ENCODE measurements around the gene KERA. TPM values are rescaled to one million over a fixed set of nuclear protein-coding genes. Genes with fewer than 3 reads are reported as not detected.

Gene KERA
- total RNA-seq, 6 experiments from 2014 or later: not detected

GRCh38 chr12:91072931-91073330 is 15.1 kb upstream of the KERA start:
- H3K4me1 Mint-ChIP-seq (ENCODE audit: low read depth): no peaks in the 10 kb centered on the region
- no peak for DNase-seq
- H3K9me3 Mint-ChIP-seq: no peaks in the 10 kb centered on the region
- no peak for TF ChIP-seq CTCF (IDR thresholded peaks at IDR 0.05)
- no peak overlapping the region for H3K27ac Mint-ChIP-seq
- H3K27me3 Mint-ChIP-seq (ENCODE audit: insufficient read depth): peaks cover 3% of the 10 kb centered on the region; the same call in 1 of the 2 replicates
- no peaks in the 10 kb centered on the region for H3K36me3 Mint-ChIP-seq (ENCODE audit: low read depth)
- H3K4me3 Mint-ChIP-seq: no peak overlapping the region

GRCh38 chr12:91070936-91071335 is 13.1 kb upstream of the KERA start:
- Mint-ChIP-seq H3K4me3 (no peak overlapping the region), H3K4me1 (ENCODE audit: low read depth) (no peaks in the 10 kb centered on the region), H3K27me3 (ENCODE audit: insufficient read depth) (peaks cover 2% of the 10 kb centered on the region; the same call in 1 of the 2 replicates), H3K9me3 (no peaks in the 10 kb centered on the region), H3K27ac (no peak overlapping the region), H3K36me3 (ENCODE audit: low read depth) (no peaks in the 10 kb centered on the region)
- no peak for TF ChIP-seq CTCF (IDR thresholded peaks at IDR 0.05)
- DNase-seq: no peak

- Mint-ChIP-seq H3K9me3 (no peaks in the 10 kb centered on the region), H3K27me3 (ENCODE audit: insufficient read depth) (peaks cover 2% of the 10 kb centered on the region; the same call in 1 of the 2 replicates), H3K27ac (no peak overlapping the region), H3K36me3 (ENCODE audit: low read depth) (no peaks in the 10 kb centered on the region), H3K4me3 (no peak overlapping the region), H3K4me1 (ENCODE audit: low read depth) (no peaks in the 10 kb centered on the region)
- DNase-seq: no peak
- TF ChIP-seq CTCF (IDR thresholded peaks at IDR 0.05): no peak
These were observed 7.6 kb upstream of the KERA start for GRCh38 chr12:91065396-91065795.

GRCh38 chr12:91064640-91065039 is 6.8 kb upstream of the KERA start:
- H3K27ac Mint-ChIP-seq: no peak overlapping the region
- H3K4me3 Mint-ChIP-seq: no peak overlapping the region
- no peaks in the 10 kb centered on the region for H3K4me1 Mint-ChIP-seq (ENCODE audit: low read depth)
- no peak for DNase-seq
- H3K9me3 Mint-ChIP-seq: no peaks in the 10 kb centered on the region
- no peak for TF ChIP-seq CTCF (IDR thresholded peaks at IDR 0.05)
- H3K27me3 Mint-ChIP-seq (ENCODE audit: insufficient read depth): peaks cover 2% of the 10 kb centered on the region; the same call in 1 of the 2 replicates
- no peaks in the 10 kb centered on the region for H3K36me3 Mint-ChIP-seq (ENCODE audit: low read depth)

GRCh38 chr12:91061091-91061490 is 3.3 kb upstream of the KERA start:
- DNase-seq: no peak
- no peak overlapping the region for H3K4me3 Mint-ChIP-seq

More at GRCh38 chr12:91061091-91061490, 3.3 kb upstream of the KERA start:
- H3K4me1 Mint-ChIP-seq (ENCODE audit: low read depth): no peaks in the 10 kb centered on the region
- TF ChIP-seq CTCF (IDR thresholded peaks at IDR 0.05): no peak
- H3K27ac Mint-ChIP-seq: no peak overlapping the region
- H3K27me3 Mint-ChIP-seq (ENCODE audit: insufficient read depth): no peaks in the 10 kb centered on the region
- no peaks in the 10 kb centered on the region for H3K9me3 Mint-ChIP-seq
- no peaks in the 10 kb centered on the region for H3K36me3 Mint-ChIP-seq (ENCODE audit: low read depth)
